ENCODE data around the gene LARGE2. TPM values are rescaled to one million over a fixed set of nuclear protein-coding genes. Genes with fewer than 3 reads are reported as not detected.

LARGE2 gene
- total and polyA plus RNA-seq, 4 donors = 2.4 to 18.4 (median 14.5) TPM

DNA sequence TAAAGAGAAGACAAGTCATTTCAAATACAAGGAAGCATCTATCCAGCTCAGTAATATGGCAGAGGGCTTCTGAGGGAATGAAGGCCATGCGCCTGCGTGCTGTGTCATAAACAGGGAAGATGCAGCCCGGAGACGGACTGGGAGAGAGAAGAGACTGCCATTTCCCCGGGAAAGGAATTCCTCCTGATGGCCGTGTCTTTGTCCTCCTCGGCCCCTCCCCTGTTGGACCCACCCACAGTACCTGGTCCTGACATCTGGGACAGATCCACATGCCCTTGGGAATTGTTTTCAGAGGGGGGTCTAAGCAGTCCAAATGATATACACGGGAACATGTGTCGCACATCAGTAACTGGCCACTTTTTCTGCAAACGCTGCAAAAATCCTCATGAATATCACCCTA, 15.5 kb downstream of the LARGE2 start:
- TF ChIP-seq, protein P1, sequence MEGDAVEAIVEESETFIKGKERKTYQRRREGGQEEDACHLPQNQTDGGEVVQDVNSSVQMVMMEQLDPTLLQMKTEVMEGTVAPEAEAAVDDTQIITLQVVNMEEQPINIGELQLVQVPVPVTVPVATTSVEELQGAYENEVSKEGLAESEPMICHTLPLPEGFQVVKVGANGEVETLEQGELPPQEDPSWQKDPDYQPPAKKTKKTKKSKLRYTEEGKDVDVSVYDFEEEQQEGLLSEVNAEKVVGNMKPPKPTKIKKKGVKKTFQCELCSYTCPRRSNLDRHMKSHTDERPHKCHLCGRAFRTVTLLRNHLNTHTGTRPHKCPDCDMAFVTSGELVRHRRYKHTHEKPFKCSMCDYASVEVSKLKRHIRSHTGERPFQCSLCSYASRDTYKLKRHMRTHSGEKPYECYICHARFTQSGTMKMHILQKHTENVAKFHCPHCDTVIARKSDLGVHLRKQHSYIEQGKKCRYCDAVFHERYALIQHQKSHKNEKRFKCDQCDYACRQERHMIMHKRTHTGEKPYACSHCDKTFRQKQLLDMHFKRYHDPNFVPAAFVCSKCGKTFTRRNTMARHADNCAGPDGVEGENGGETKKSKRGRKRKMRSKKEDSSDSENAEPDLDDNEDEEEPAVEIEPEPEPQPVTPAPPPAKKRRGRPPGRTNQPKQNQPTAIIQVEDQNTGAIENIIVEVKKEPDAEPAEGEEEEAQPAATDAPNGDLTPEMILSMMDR (IDR thresholded peaks at IDR 0.05; ENCODE audit: control extremely low read depth, extremely low read depth) = no peak

DNA sequence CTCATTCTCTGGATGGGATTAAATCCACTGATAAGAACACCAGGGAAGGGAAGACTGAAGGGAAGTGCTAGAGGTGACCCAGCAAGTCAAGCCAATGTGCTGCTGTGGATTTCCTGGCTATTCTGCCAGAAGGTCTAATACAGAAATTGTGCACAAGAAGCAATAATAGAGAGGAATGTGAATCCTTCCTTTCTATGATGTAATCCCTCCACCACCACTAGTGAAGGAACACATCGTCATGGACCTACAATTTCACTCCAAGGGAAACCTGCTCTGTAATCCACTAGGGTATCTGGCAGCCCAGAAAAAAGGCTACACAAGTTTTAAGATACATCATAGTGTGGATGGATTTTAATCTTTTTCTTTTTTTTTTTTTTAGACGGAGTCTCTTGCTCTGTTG, 17.4 kb downstream of the LARGE2 start:
- H3K27ac ChIP-seq (ENCODE audit: low read depth in 1 of 2, low read length in 1 of 2) = no peak overlapping the region
- TF ChIP-seq, protein P1 (IDR thresholded peaks at IDR 0.05; ENCODE audit: control extremely low read depth, extremely low read depth) = no peak
- H3K4me3 ChIP-seq = no peak overlapping the region
- peaks cover 0 to 22% (median 11%) of the 10 kb centered on the region in 4 donors for H3K36me3 ChIP-seq (ENCODE audit: control insufficient read depth in 4 of 4, insufficient read depth in 4 of 4, low read length in 4 of 4)
- WGBS, 2 donors = 83 to 88% methylated on average over 2 of the region's 2 CpGs
- H3K4me1 ChIP-seq (ENCODE audit: control insufficient read depth in 5 of 5, insufficient read depth in 5 of 5, low read length in 5 of 5) = no peaks in the 10 kb centered on the region
- DNase-seq (no peak), ATAC-seq (ENCODE audit: insufficient read depth, low FRiP score) (no peak)
- H3K27me3 ChIP-seq (ENCODE audit: control insufficient read depth in 3 of 3, insufficient read depth in 3 of 3, low read length in 2 of 3) = no peaks in the 10 kb centered on the region
- H3K9ac ChIP-seq (ENCODE audit: insufficient read depth in 1 of 2, low read length in 2 of 2) = no peak overlapping the region
- H3K9me3 ChIP-seq (ENCODE audit: control insufficient read depth in 4 of 4, insufficient read depth in 3 of 4, low read length in 3 of 4) = no peaks in the 10 kb centered on the region

More for the DNA sequence above, 15.5 kb downstream of the LARGE2 start:
- peaks cover 0 to 35% (median 15%) of the 10 kb centered on the region in 4 donors for H3K36me3 ChIP-seq (ENCODE audit: control insufficient read depth in 4 of 4, insufficient read depth in 4 of 4, low read length in 4 of 4)
- H3K27ac ChIP-seq (ENCODE audit: low read depth in 1 of 2, low read length in 1 of 2) = no peak overlapping the region
- no peak overlapping the region for H3K9ac ChIP-seq (ENCODE audit: insufficient read depth in 1 of 2, low read length in 2 of 2)
- H3K9me3 ChIP-seq (ENCODE audit: control insufficient read depth in 4 of 4, insufficient read depth in 3 of 4, low read length in 3 of 4) = no peaks in the 10 kb centered on the region
- ATAC-seq (ENCODE audit: insufficient read depth, low FRiP score) (no peak), DNase-seq (no peak)
- H3K4me3 ChIP-seq = no peak overlapping the region
- no peaks in the 10 kb centered on the region for H3K4me1 ChIP-seq (ENCODE audit: control insufficient read depth in 5 of 5, insufficient read depth in 5 of 5, low read length in 5 of 5)
- WGBS, 2 donors = 93 to 94% methylated on average over 10 of the region's 10 CpGs
- no peaks in the 10 kb centered on the region for H3K27me3 ChIP-seq (ENCODE audit: control insufficient read depth in 3 of 3, insufficient read depth in 3 of 3, low read length in 2 of 3)

DNA sequence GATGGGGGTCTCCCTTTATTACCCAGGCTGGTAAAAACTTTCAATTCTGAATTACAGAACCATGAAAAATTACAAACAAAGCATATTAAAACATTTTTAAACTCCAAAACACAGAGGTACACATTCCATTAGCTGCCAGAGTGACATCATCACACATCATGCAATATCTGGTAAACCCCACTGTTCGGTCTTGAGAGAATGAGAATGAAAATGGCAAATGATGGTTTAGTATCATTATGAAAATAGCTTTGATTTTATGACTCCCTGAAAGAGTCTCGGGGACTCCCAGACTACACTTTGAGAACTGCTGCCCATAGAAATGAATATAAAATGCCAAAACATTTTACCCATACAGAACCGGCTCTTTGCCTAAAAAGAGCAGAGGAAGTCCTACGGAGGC, 18.8 kb downstream of the LARGE2 start:
- no peak for ATAC-seq (ENCODE audit: insufficient read depth, low FRiP score)
- Histone ChIP-seq H3K4me1 (ENCODE audit: control insufficient read depth in 5 of 5, insufficient read depth in 5 of 5, low read length in 5 of 5) (peaks cover 0 to 8% (median 0%) of the 10 kb centered on the region in 5 donors), H3K36me3 (ENCODE audit: control insufficient read depth in 4 of 4, insufficient read depth in 4 of 4, low read length in 4 of 4) (peaks cover 12 to 20% (median 16%) of the 10 kb centered on the region in 4 donors), H3K27me3 (ENCODE audit: control insufficient read depth in 3 of 3, insufficient read depth in 3 of 3, low read length in 2 of 3) (no peaks in the 10 kb centered on the region), H3K9ac (ENCODE audit: insufficient read depth in 1 of 2, low read length in 2 of 2) (no peak overlapping the region), H3K4me3 (no peak overlapping the region), H3K27ac (ENCODE audit: low read depth in 1 of 2, low read length in 1 of 2) (no peak overlapping the region), H3K9me3 (ENCODE audit: control insufficient read depth in 4 of 4, insufficient read depth in 3 of 4, low read length in 3 of 4) (no peaks in the 10 kb centered on the region)
- TF ChIP-seq, protein P1 (IDR thresholded peaks at IDR 0.05; ENCODE audit: control extremely low read depth, extremely low read depth) = no peak
- no peak for DNase-seq
- 94 to 98% methylated on average over 4 of the region's 4 CpGs for WGBS, 2 donors

DNA sequence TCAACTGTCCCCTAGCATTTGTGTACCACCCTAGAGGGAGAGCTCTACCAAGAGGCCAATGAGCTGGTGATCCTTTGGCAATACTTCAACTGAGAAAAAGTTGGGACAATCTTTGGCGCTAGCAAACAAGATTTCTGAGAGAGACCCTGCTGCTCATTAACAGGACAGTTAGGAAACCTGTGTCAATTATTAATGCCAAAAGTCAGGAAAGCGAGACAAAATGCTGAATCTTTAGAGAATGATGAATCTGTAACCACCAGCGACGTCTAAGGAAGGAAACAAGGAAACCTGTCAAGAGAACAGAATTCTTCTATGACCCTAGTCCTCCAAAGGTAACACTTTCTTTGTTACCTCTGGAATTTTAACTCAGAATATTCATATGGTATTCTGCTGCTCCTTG, 19.9 kb downstream of the LARGE2 start:
- TF ChIP-seq, protein P1 (IDR thresholded peaks at IDR 0.05; ENCODE audit: control extremely low read depth, extremely low read depth) = no peak
- H3K4me3 ChIP-seq = no peak overlapping the region
- WGBS, 2 donors = 96% methylated on average over 4 of the region's 4 CpGs
- no peak overlapping the region for H3K27ac ChIP-seq (ENCODE audit: low read depth in 1 of 2, low read length in 1 of 2)
- H3K36me3 ChIP-seq (ENCODE audit: control insufficient read depth in 4 of 4, insufficient read depth in 4 of 4, low read length in 4 of 4) = peaks cover 15 to 22% (median 21%) of the 10 kb centered on the region in 4 donors
- ATAC-seq (ENCODE audit: insufficient read depth, low FRiP score) (no peak), DNase-seq (no peak)
- peaks cover 0 to 8% (median 0%) of the 10 kb centered on the region in 5 donors for H3K4me1 ChIP-seq (ENCODE audit: control insufficient read depth in 5 of 5, insufficient read depth in 5 of 5, low read length in 5 of 5)
- no peaks in the 10 kb centered on the region for H3K9me3 ChIP-seq (ENCODE audit: control insufficient read depth in 4 of 4, insufficient read depth in 3 of 4, low read length in 3 of 4)
- H3K27me3 ChIP-seq (ENCODE audit: control insufficient read depth in 3 of 3, insufficient read depth in 3 of 3, low read length in 2 of 3) = no peaks in the 10 kb centered on the region
- H3K9ac ChIP-seq (ENCODE audit: insufficient read depth in 1 of 2, low read length in 2 of 2) = no peak overlapping the region

All from lung (tissue), 12 donors.